ENCODE results near the gene GDAP2.

The GDAP2 gene

GRCh38 chr1:117929343-117930172 is at the start of gene GDAP2, which contains the start of gene WDR3:
TSS of gene GDAP2 (minus strand) at chr1:117929621. CDS start at chr1:117920357, 9,264 bp downstream.
TSS of gene WDR3 (plus strand) at chr1:117929739. CDS start at chr1:117933320, 3,581 bp downstream.
- no peaks in the 10 kb centered on the region for H3K27me3 ChIP-seq
- peak within 1 kb of the TSS; percentile 72 to 87 (median 82) for H3K9ac ChIP-seq
- H3K4me1 ChIP-seq: peaks cover 26 to 57% (median 44%) of the 10 kb centered on the region in 10 experiments
- H3K4me3 ChIP-seq: peak within 1 kb of the TSS; percentile 82 to 97 (median 89)
- no peak for TF ChIP-seq Cebpa-rat (IDR thresholded peaks at IDR 0.05)
- H3K27ac ChIP-seq: peak within 1 kb of the TSS; percentile 55 to 83 (median 74)
- H4K20me1 ChIP-seq: peaks cover 19 to 79% (median 42%) of the 10 kb centered on the region in 11 experiments; a peak in 20 of 22 replicates
- no peaks in the 10 kb centered on the region for H3K9me3 ChIP-seq (replicated peaks in 1 of 11)
- peak within 1 kb of the TSS; percentile 85 to 98 (median 92) for H3K4me2 ChIP-seq
- H3K36me3 ChIP-seq: peaks cover 8 to 31% (median 25%) of the 10 kb centered on the region in 11 experiments

- Histone ChIP-seq H4K20me1 (no peaks in the 10 kb centered on the region; a peak in 1 of 22 replicates), H3K27ac (no peak overlapping the region), H3K9me3 (replicated peaks in 1 of 11) (no peaks in the 10 kb centered on the region), H3K36me3 (no peaks in the 10 kb centered on the region), H3K4me2 (no peak overlapping the region), H3K9ac (no peak overlapping the region), H3K27me3 (no peaks in the 10 kb centered on the region), H3K4me3 (no peak overlapping the region), H3K4me1 (no peaks in the 10 kb centered on the region)
- no peak for TF ChIP-seq Cebpa-rat (IDR thresholded peaks at IDR 0.05)
Observed at GRCh38 chr1:117976381-117976780, 47.0 kb upstream of the GDAP2 start.

GRCh38 chr1:117971777-117972176 is 42.4 kb upstream of the GDAP2 start:
- Histone ChIP-seq H4K20me1 (no peaks in the 10 kb centered on the region; a peak in 1 of 22 replicates), H3K9ac (no peak overlapping the region), H3K27me3 (no peaks in the 10 kb centered on the region), H3K27ac (no peak overlapping the region), H3K36me3 (no peaks in the 10 kb centered on the region), H3K4me3 (no peak overlapping the region), H3K4me2 (no peak overlapping the region), H3K4me1 (no peaks in the 10 kb centered on the region), H3K9me3 (replicated peaks in 1 of 11) (no peaks in the 10 kb centered on the region)
- no peak for TF ChIP-seq Cebpa-rat (IDR thresholded peaks at IDR 0.05)

GRCh38 chr1:117970252-117970651 is 40.8 kb upstream of the GDAP2 start:
- H3K4me2 ChIP-seq: no peak overlapping the region
- H3K9me3 ChIP-seq (replicated peaks in 1 of 11): no peaks in the 10 kb centered on the region
- TF ChIP-seq Cebpa-rat (IDR thresholded peaks at IDR 0.05): no peak
- H3K36me3 ChIP-seq: peaks cover 0 to 5% (median 0%) of the 10 kb centered on the region in 11 experiments; a peak in 4 of 22 replicates
- H4K20me1 ChIP-seq: no peaks in the 10 kb centered on the region; a peak in 1 of 22 replicates
- H3K9ac ChIP-seq: no peak overlapping the region
- no peak overlapping the region for H3K27ac ChIP-seq
- no peaks in the 10 kb centered on the region for H3K27me3 ChIP-seq
- no peak overlapping the region for H3K4me3 ChIP-seq
- H3K4me1 ChIP-seq: no peaks in the 10 kb centered on the region

- Histone ChIP-seq H3K36me3 (peaks cover 2 to 28% (median 11%) of the 10 kb centered on the region in 11 experiments; a peak in 15 of 22 replicates), H3K4me3 (no peak overlapping the region), H3K4me1 (no peaks in the 10 kb centered on the region), H3K27me3 (no peaks in the 10 kb centered on the region), H3K9ac (no peak overlapping the region), H3K9me3 (replicated peaks in 1 of 11) (no peaks in the 10 kb centered on the region), H4K20me1 (no peaks in the 10 kb centered on the region; a peak in 1 of 22 replicates), H3K4me2 (no peak overlapping the region), H3K27ac (no peak overlapping the region)
- no peak for TF ChIP-seq Cebpa-rat (IDR thresholded peaks at IDR 0.05)
Observed at GRCh38 chr1:117967881-117968280, 38.5 kb upstream of the GDAP2 start.

GRCh38 chr1:117967477-117967876 is 38.1 kb upstream of the GDAP2 start:
- Histone ChIP-seq H3K4me3 (no peak overlapping the region), H3K27ac (no peak overlapping the region), H4K20me1 (no peaks in the 10 kb centered on the region), H3K9me3 (replicated peaks in 1 of 11) (no peaks in the 10 kb centered on the region), H3K9ac (no peak overlapping the region), H3K4me2 (no peak overlapping the region), H3K27me3 (no peaks in the 10 kb centered on the region), H3K36me3 (peaks cover 4 to 32% (median 15%) of the 10 kb centered on the region in 11 experiments; a peak in 15 of 22 replicates), H3K4me1 (no peaks in the 10 kb centered on the region)
- TF ChIP-seq Cebpa-rat (IDR thresholded peaks at IDR 0.05): no peak

GRCh38 chr1:117964290-117965038 is 35.0 kb upstream of the GDAP2 start:
- H3K27ac ChIP-seq: no peak overlapping the region
- no peaks in the 10 kb centered on the region for H3K9me3 ChIP-seq (replicated peaks in 1 of 11)
- no peaks in the 10 kb centered on the region for H3K27me3 ChIP-seq
- no peaks in the 10 kb centered on the region for H4K20me1 ChIP-seq
- H3K4me3 ChIP-seq: no peak overlapping the region
- H3K4me1 ChIP-seq: no peaks in the 10 kb centered on the region
- H3K4me2 ChIP-seq: no peak overlapping the region
- H3K36me3 ChIP-seq: peaks cover 28 to 63% (median 45%) of the 10 kb centered on the region in 11 experiments
- H3K9ac ChIP-seq: no peak overlapping the region
- TF ChIP-seq Cebpa-rat (IDR thresholded peaks at IDR 0.05): no peak

GRCh38 chr1:117959364-117959763 is 29.9 kb upstream of the GDAP2 start:
- no peak for TF ChIP-seq Cebpa-rat (IDR thresholded peaks at IDR 0.05)
- Histone ChIP-seq H3K4me2 (no peak overlapping the region), H4K20me1 (0 out of 22 replicates have a peak, but pooled peaks cover 0 to 6% (median 0%) of the 10 kb centered on the region in 11 experiments), H3K36me3 (peaks cover 79 to 100% (median 94%) of the 10 kb centered on the region in 11 experiments), H3K4me1 (no peaks in the 10 kb centered on the region), H3K9ac (no peak overlapping the region), H3K27ac (no peak overlapping the region), H3K27me3 (no peaks in the 10 kb centered on the region), H3K4me3 (no peak overlapping the region), H3K9me3 (replicated peaks in 1 of 11) (no peaks in the 10 kb centered on the region)

GRCh38 chr1:117952386-117952785 is 23.0 kb upstream of the GDAP2 start:
- Histone ChIP-seq H3K27me3 (no peaks in the 10 kb centered on the region), H3K4me1 (no peaks in the 10 kb centered on the region), H3K27ac (no peak overlapping the region), H4K20me1 (peaks cover 0 to 15% (median 0%) of the 10 kb centered on the region in 11 experiments; a peak in 2 of 22 replicates), H3K4me2 (no peak overlapping the region), H3K36me3 (peaks cover 94 to 100% (median 99%) of the 10 kb centered on the region in 11 experiments), H3K9me3 (replicated peaks in 1 of 11) (no peaks in the 10 kb centered on the region), H3K4me3 (no peak overlapping the region), H3K9ac (no peak overlapping the region)
- no peak for TF ChIP-seq Cebpa-rat (IDR thresholded peaks at IDR 0.05)
